Activated CD4-positive, alpha-beta T cell treated with anti-CD3 and anti-CD28 coated beads for 36 hours (primary cell): ENCODE results near the gene ZDHHC4. TPM values are rescaled to one million over a fixed set of nuclear protein-coding genes. Genes with fewer than 3 reads are reported as not detected.
A peak's percentile ranks its signal among the peaks of the same experiment; 100 is the strongest.
"Not testable (repeated sequence)": the region's sequence is repeated elsewhere in the genome, so short reads cannot be mapped to it uniquely, and the experiment has no call there.

ENCODE experiments used
- ATAC-seq: fragments of 200-7000 bp; cut with Tn5 transposase; one replicate; pipeline ENCODE4 v1.10.0; 2021; ENCODE audit warnings: mild to moderate bottlenecking, moderate library complexity
- CTCF ChIA-PET: fragments of 350-600 bp; sonication (Branson Sonifier 250); formaldehyde crosslinking; loops from one replicate; lab custom pipeline; 2021; ENCODE audit warnings: antibody characterized with exemption; lab: Charles Lee
- POLR2A ChIA-PET: fragments of 350-600 bp; sonication (Branson Sonifier 250); formaldehyde crosslinking; loops from one replicate; lab custom pipeline; 2021; ENCODE audit warnings: antibody characterized with exemption, inconsistent platforms; lab: Charles Lee
- DNase-seq: peaks from one replicate; pipeline ENCODE4 v3.0.0-alpha.2; 2020
- H3K27ac Mint-ChIP-seq: one replicate; pipeline ENCODE4 v1.8.0; 2021; ENCODE audit warnings: mixed read lengths
- H3K27me3 Mint-ChIP-seq: one replicate; pipeline ENCODE4 v1.8.0; 2021; ENCODE audit warnings: mixed read lengths
- H3K36me3 Mint-ChIP-seq: one replicate; pipeline ENCODE4 v1.8.0; 2021; ENCODE audit warnings: low read depth, mixed read lengths
- H3K4me1 Mint-ChIP-seq: one replicate; pipeline ENCODE4 v1.8.0; 2021; ENCODE audit warnings: mixed read lengths
- H3K4me3 Mint-ChIP-seq: one replicate; pipeline ENCODE4 v1.8.0; 2021; ENCODE audit warnings: mild to moderate bottlenecking, moderate library complexity, mixed read lengths
- H3K9me3 Mint-ChIP-seq: one replicate; pipeline ENCODE4 v1.8.0; 2021; ENCODE audit warnings: low read depth, mixed read lengths
- intact Hi-C, 2 experiments: fragments of 100-400 bp; cut with DNase I in 1 of 2; cut with micrococcal nuclease in 1 of 2; formaldehyde crosslinking; loops; one replicate each; pipeline versions ENCODE4 v1.14.2 to v1.15.1; 2022 to 2024; cut with DNase I, micrococcal nuclease
- total RNA-seq, 2 experiments: library from RNA; stranded (reverse); gene quantifications; one replicate each; pipeline ENCODE4 v1.2.3, GENCODE V29; 2021

ZDHHC4 gene
- total RNA-seq, 2 experiments from 2014 or later: 30.1 to 34.1 TPM

- DNase-seq (no peak), ATAC-seq (no peak)
- ChIA-PET POLR2A (no interaction called here), CTCF (interaction anchor here (0.6 to 1.2 kb wide), 2 partner anchors 17 to 60 kb away, joined by 3 to 4 read pairs; no protein-coding TSS in a partner anchor)
- intact Hi-C loops: no loop called here
- Mint-ChIP-seq H3K4me3 (no peak overlapping the region), H3K27ac (no peak overlapping the region), H3K27me3 (no peaks in the 10 kb centered on the region), H3K9me3 (no peaks in the 10 kb centered on the region), H3K36me3 (no peaks in the 10 kb centered on the region), H3K4me1 (no peaks in the 10 kb centered on the region)
These were observed 13.1 kb upstream of the ZDHHC4 start for GRCh38 chr7:6563936-6564770.

- intact Hi-C loops: no loop called here
- no peaks in the 10 kb centered on the region for H3K9me3 Mint-ChIP-seq
- no peaks in the 10 kb centered on the region for H3K27me3 Mint-ChIP-seq
These were observed 11.6 kb upstream of the ZDHHC4 start for GRCh38 chr7:6565655-6566054.

GRCh38 chr7:6567886-6568285 is 9.4 kb upstream of the ZDHHC4 start:
- DNase-seq: no peak
- Mint-ChIP-seq H3K36me3 (no peaks in the 10 kb centered on the region), H3K27ac (no peak overlapping the region), H3K4me3 (no peak overlapping the region), H3K27me3 (no peaks in the 10 kb centered on the region), H3K4me1 (no peaks in the 10 kb centered on the region), H3K9me3 (no peaks in the 10 kb centered on the region)
- ChIA-PET CTCF (interaction anchor here (0.5 to 2.6 kb wide), 2 partner anchors 9 to 58 kb away, joined by 3 to 9 read pairs; no protein-coding TSS in a partner anchor), POLR2A (no interaction called here)
- no peak for ATAC-seq
- intact Hi-C loops: no loop called here

More at GRCh38 chr7:6565655-6566054, 11.6 kb upstream of the ZDHHC4 start:
- DNase-seq (no peak), ATAC-seq (no peak)
- Mint-ChIP-seq H3K4me1 (no peaks in the 10 kb centered on the region), H3K27ac (no peak overlapping the region), H3K4me3 (no peak overlapping the region), H3K36me3 (no peaks in the 10 kb centered on the region)
- ChIA-PET CTCF (interaction anchor here (1.2 kb wide), 2 partner anchors 9 to 19 kb away, joined by 3 to 5 read pairs; no protein-coding TSS in a partner anchor), POLR2A (no interaction called here)

GRCh38 chr7:6571160-6571779 is 6.0 kb upstream of the ZDHHC4 start:
- Mint-ChIP-seq H3K27ac (no peak overlapping the region), H3K9me3 (no peaks in the 10 kb centered on the region), H3K4me1 (peaks cover under 1% of the 10 kb centered on the region), H3K27me3 (no peaks in the 10 kb centered on the region), H3K36me3 (no peaks in the 10 kb centered on the region), H3K4me3 (no peak overlapping the region)
- POLR2A ChIA-PET: no interaction called here
- CTCF ChIA-PET: interaction anchor here (0.6 to 2.1 kb wide), 3 partner anchors 13 to 55 kb away, joined by 3 to 8 read pairs (median 7); no protein-coding TSS in a partner anchor
- intact Hi-C loops: no loop called here
- peak; percentile 50 for DNase-seq
- ATAC-seq: peak; percentile 92

GRCh38 chr7:6575281-6576023 is 1.8 kb upstream of the ZDHHC4 start:
- Mint-ChIP-seq H3K4me3 (peak overlapping the region; percentile 83), H3K27ac (no peak overlapping the region), H3K4me1 (peaks cover 20% of the 10 kb centered on the region), H3K9me3 (no peaks in the 10 kb centered on the region), H3K36me3 (peaks cover 11% of the 10 kb centered on the region), H3K27me3 (no peaks in the 10 kb centered on the region)
- intact Hi-C loops: loop anchor here in 1 of 2 experiments (2.0 kb wide), 1 partner anchor 59 kb away; no protein-coding TSS in a partner anchor
- no peak for ATAC-seq
- ChIA-PET POLR2A (no interaction called here), CTCF (interaction anchor here (0.6 to 1.7 kb wide), 9 partner anchors 8 to 140 kb away, joined by 3 to 6 read pairs (median 4); partner anchors contain the start of gene INTS15)
- no peak for DNase-seq

GRCh38 chr7:6576024-6576866 is 1.0 kb upstream of the ZDHHC4 start:
- POLR2A ChIA-PET: interaction anchor here (0.6 to 1.6 kb wide), 2 partner anchors 13 to 727 kb away, joined by 3 to 8 read pairs; partner anchors contain the start of gene INTS15
- Mint-ChIP-seq H3K9me3 (no peaks in the 10 kb centered on the region), H3K27me3 (no peaks in the 10 kb centered on the region), H3K4me3 (peak overlapping the region; percentile 83), H3K4me1 (peaks cover 20% of the 10 kb centered on the region), H3K27ac (peak overlapping the region; percentile 55), H3K36me3 (peaks cover 18% of the 10 kb centered on the region)
- CTCF ChIA-PET: interaction anchor here (0.6 to 1.7 kb wide), 5 partner anchors 11 to 141 kb away, joined by 4 to 6 read pairs (median 5); partner anchors contain the start of gene INTS15
- DNase-seq (peak; percentile 33), ATAC-seq (no peak)
- intact Hi-C loops: no loop called here

GRCh38 chr7:6576867-6577368 is 336 bp upstream of the ZDHHC4 start:
- CTCF ChIA-PET: interaction anchor here (0.9 to 1.7 kb wide), 3 partner anchors 13 to 54 kb away, joined by 3 to 6 read pairs (median 3); partner anchors contain the start of gene INTS15
- H3K4me3 Mint-ChIP-seq: peak overlapping the region; percentile 83
- peak; percentile 37 for DNase-seq
- intact Hi-C loops: loop anchor here (1.0 kb wide), 4 partner anchors 13 to 130 kb away; partner anchors contain the start of genes INTS15 (in 2 of the 2) and ZNF316 (in 1 of the 2)
- not testable (repeated sequence) for ATAC-seq, H3K27me3 Mint-ChIP-seq, H3K9me3 Mint-ChIP-seq
- peaks cover 25% of the 10 kb centered on the region for H3K4me1 Mint-ChIP-seq
- peak overlapping the region; percentile 47 for H3K27ac Mint-ChIP-seq
- peaks cover 22% of the 10 kb centered on the region for H3K36me3 Mint-ChIP-seq
- POLR2A ChIA-PET: interaction anchor here (0.6 to 1.6 kb wide), 3 partner anchors 13 to 728 kb away, joined by 3 to 8 read pairs (median 3); partner anchors contain the start of gene INTS15

GRCh38 chr7:6578114-6579084 is 1.1 kb downstream of the ZDHHC4 start:
- intact Hi-C loops: no loop called here
- Mint-ChIP-seq H3K36me3 (peaks cover 35% of the 10 kb centered on the region), H3K27ac (peak overlapping the region; percentile 88)

GRCh38 chr7:6579446-6579845 is 2.2 kb downstream of the ZDHHC4 start:
- CTCF ChIA-PET: no interaction called here

More at GRCh38 chr7:6578114-6579084, 1.1 kb downstream of the ZDHHC4 start:
- ChIA-PET POLR2A (interaction anchor here (1.6 kb wide), 1 partner anchor 11 kb away, joined by 8 read pairs; the partner anchor contains the start of gene INTS15), CTCF (interaction anchor here (0.7 to 1.7 kb wide), 5 partner anchors 10 to 62 kb away, joined by 3 to 8 read pairs (median 4); partner anchors contain the start of gene INTS15)
- Mint-ChIP-seq H3K9me3 (no peaks in the 10 kb centered on the region), H3K27me3 (no peaks in the 10 kb centered on the region), H3K4me3 (peak overlapping the region; percentile 83), H3K4me1 (peaks cover 25% of the 10 kb centered on the region)
- ATAC-seq (no peak), DNase-seq (no peak)

More at GRCh38 chr7:6579446-6579845, 2.2 kb downstream of the ZDHHC4 start:
- Mint-ChIP-seq H3K9me3 (no peaks in the 10 kb centered on the region), H3K4me3 (peak overlapping the region; percentile 83), H3K36me3 (peaks cover 39% of the 10 kb centered on the region), H3K27me3 (no peaks in the 10 kb centered on the region), H3K27ac (no peak overlapping the region), H3K4me1 (peaks cover 25% of the 10 kb centered on the region)
- POLR2A ChIA-PET: no interaction called here
- no peak for DNase-seq
- no peak for ATAC-seq
- intact Hi-C loops: no loop called here
